GM19043 (cell line): ENCODE data around the gene PDE2A.

Source experiments
- ATAC-seq: cut with Tn5 transposase; IDR thresholded peaks from one replicate; pipeline ENCODE4 v1.9.1; 2021; ENCODE audit warnings: low read depth; ENCODE audit not compliant: unreplicated experiment

PDE2A gene

DNA sequence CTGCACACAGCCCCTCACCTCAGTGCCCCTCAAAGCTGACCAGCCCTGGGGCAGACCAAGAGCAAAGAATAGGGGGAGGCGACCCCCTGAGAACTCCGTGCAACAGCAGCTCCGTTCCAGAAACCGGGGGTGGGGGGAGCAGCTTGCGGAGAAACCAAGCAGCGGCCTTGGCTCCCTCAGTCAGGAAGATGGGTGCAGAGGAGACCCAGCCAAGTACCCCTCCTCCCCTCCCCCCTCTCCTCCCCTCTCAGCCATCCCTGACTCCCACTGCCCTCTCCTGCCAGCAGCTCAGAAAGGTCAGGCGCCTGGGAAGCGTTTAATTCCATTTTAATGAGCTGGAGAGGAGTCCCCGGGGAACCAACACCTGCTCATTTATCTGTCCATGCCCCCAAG lies 78.9 kb downstream of the PDE2A start:
- ATAC-seq, result no peak

GRCh38 chr11:72594493-72595291 lies 79.5 kb downstream of the PDE2A start:
- no peak for ATAC-seq

- no peak for ATAC-seq
These were observed 81.3 kb downstream of the PDE2A start for GRCh38 chr11:72592698-72593495.

DNA sequence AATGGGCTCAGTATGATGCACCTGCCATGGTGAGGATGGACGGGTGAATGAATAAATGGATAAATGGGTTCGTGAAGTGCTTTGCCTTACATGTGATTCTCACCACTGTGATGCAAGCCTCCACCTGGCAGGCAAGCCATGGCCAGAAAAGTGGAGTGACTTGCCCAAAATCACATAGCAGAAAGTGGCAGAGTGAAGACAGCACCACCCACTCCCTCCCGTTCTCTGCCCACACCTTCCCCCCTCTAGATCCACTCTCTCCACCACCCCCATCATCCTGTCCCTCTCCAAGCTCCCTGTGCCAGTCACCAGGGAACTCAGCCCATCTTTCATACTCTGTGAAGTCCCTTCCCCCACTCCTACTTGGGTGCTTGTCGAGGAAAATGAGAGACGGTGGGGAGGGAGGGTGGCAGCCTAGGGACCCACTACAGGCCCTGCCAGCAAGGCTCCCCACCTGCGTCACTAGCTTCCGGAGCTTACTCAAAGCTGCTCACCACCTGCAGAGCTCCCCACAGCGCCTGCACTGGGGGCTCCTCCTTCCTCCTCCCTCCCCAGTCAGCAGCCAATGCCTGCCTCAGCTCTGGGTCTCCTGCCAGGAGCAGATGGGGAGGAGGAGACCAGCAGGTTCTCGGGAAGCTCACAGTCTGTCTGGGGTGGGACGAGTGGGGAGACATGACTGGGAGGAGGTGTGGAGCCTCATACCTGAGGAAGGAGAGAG lies 82.3 kb downstream of the PDE2A start:
- no peak for ATAC-seq

GRCh38 chr11:72591023-72591422 lies 83.2 kb downstream of the PDE2A start:
- ATAC-seq, result no peak

GRCh38 chr11:72589802-72590761 lies 84.1 kb downstream of the PDE2A start:
- ATAC-seq, result no peak

DNA sequence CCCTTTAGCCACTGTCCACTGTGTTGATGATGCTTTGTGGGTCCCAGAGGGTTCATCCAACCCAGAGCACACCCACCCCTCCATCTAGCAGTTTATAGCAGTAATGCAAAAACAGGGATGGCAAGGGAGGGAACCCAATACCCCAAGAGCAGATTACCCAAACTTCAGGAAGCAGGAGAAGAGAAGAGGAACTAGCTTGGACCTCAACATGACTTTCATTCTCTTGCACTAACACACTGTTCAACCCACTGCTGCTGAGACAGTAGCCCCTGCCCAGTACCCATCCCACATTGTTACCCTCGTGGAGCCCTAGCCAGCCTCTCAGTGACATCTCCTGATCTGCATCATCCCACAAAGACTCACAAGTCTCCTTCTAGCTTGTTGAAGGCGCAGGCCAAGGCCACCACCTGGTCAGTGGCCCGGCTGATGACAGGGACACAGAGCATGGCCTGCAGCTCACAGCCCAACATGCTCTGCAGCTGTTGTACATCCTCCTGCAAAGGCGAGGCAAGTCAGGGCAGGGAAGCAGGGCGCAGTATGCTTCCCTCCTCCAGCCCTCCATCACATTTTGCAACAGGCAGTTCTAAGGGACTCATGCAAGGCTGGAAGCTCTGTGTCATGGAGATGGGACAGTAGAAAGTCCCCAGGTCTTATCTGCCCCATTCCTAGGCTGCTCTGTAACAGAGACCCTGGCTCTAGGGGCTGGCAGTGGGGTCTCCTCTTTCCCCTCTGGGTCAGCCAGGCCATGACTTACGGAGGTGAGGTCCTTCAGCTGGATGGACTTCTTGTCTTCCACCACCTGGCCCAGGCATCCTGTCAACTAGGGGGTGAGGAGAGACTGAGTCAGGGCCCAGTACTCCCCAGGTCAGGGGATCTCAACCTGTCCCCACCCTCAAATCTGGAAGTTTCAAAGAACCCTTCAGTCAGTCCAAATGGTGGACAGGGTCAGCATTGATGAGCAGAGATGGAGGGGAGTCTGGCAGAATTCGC lies 85.5 kb downstream of the PDE2A start:
- no peak for ATAC-seq

DNA sequence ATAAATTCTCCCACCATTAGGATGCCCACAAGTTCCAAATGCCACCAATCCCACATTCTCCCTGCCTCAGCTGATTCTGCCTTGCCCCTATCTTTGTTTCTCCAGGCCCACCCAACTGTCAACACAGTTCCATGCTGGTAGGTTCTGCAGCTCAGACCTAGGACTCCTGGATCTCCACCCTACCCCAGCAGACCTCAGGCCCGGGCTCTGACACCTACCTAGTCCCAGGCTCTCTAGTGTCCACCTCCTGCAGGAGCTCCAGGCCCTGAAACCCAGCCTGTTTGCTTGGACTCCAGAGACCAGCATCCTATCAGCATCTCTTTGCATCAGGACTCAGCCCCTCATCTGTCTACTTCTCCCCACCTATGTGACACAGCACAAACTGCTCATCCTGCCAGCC lies 86.5 kb downstream of the PDE2A start:
- ATAC-seq, result no peak

- no peak for ATAC-seq
These were observed 87.7 kb downstream of the PDE2A start for GRCh38 chr11:72586321-72587090.

DNA sequence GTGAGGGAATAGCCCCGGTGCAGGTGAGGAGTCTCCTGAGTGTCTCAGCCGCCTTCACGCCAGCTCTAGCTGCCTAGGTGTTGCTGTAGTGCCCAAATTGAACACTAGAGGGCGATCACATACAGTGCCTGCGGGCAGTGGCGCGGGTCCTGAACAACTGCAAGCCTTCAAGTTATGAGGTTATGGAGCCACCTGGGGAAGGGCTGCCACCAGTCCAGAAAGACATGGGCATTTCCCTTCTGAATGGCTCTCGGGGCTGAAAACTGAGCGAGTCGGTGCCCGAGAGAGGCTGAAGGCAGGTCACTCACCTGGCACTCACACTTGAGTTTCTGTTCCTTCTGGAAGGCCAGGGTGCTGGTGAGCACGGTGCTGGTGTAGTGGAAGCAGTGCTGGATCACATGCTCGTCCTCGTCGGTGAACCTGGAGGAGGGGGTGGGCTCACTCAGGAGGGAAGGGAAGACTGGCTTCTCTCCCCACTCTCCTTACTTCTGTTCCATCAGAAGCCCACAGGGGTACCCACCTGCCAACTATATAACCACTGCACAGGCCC lies 88.4 kb downstream of the PDE2A start:
- ATAC-seq, result no peak

DNA sequence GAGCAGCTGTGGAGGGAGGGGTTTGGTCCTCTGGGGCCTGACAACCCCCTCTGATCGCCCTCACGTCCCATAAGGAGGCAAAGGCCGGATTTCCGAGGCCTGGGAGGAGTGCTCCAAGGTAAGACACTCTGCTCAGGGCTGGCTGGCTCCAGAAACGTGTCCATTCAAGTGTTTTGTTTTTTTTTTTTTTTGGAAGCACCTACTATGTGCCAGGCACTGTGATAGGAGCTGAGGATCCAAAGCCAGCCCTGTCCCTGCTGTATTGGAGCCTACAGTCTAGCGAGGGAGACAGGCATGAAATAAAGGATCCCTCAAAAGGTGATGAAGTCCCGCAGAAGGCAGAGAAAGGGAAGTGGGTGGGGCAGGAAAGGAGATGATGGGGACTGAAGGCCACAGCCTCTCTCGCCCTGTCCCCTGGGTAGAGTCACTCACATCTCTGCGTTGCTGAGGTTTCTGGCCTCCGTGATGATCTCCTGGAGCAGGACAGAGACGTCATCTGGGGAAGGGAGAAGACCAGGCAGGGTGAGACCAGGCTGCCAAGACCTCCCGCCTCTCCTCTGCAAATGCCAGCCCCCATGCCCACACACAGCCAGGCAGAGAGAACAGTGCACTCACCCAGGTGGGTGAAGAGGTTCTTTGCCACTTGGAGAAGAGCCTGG lies 89.2 kb downstream of the PDE2A start:
- ATAC-seq, result no peak

DNA sequence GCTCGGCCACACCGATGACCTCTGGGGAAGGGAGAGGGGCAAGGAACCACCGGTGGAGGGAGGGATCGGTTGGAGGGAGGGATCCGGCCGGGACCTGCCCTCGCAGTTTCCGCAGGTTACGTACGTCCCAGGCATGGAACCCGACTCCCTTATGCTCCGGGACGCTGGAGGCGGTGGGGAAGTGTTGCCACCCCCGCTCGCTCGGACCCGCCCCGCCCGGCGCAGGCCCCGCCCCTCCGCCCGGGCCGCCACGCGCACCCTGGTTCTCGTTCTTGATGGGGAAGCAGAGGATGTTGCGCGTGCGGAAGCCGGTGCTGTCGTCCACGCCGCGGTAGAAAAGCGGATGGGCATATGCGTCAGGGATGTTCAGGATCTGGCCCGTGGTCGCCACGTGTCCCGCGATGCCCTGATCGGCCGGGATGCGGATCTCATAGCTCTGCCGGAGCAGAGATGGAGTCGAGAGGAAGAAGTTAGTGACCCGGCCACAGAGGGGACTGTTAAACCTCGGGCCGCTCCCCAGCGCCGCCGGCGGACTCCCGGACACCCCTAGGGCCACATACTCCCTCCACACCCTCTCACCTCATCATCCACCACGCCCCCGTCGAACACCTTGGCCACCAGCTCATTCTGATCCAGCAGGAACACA lies 89.8 kb downstream of the PDE2A start:
- ATAC-seq, result no peak

- no peak for ATAC-seq
These were observed 90.5 kb downstream of the PDE2A start for GRCh38 chr11:72583616-72584292.

GRCh38 chr11:72583177-72583553 lies 91.1 kb downstream of the PDE2A start:
- ATAC-seq, result no peak

DNA sequence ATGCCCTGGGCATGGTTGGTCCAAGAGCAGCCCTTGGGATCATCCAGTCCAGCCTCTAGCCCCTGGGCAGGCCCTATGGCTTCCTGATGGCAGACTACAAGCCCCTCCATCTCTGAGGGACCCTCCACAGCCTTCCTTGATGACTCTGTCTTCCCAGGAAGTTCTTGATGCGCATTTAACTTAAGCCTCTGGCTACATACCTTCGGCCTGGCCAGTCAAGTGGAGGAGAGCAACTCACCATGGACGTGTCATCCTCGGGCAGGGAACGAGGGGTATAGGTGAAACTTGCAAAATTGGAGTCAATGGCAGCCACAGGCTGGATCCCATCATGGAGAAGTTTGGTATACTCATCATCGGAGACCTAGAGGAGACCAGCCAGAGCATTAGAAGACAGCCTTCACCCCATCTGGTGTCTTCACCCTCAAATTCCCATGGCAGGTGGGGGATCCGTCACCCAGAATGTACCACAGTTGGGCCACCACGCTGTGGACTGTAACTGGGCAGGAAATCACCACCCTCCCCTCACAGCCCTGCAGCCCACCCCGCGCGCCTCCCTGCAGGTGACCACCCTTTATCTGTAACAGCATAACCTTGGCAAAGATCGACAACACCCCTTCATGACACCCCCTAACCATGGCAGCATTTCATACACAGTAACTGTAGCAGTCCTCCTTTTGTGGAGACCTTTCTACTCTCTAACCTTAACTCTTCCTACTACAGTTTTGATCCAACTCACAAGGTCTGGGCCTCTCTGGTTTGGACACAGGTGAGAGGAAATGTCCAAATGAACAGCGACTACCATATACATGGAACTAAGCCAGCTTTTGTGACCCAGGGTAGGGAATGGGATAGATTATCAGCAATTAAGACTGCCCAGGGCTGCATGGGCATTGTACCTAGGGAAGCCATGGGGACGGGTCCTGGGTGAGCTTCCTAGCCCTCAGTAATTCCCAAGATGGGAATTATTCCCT lies 91.7 kb downstream of the PDE2A start:
- no peak for ATAC-seq
